T-helper 2 cell (primary cell): ENCODE results near the gene SMARCD2.
"Not testable (repeated sequence)": the region's sequence is repeated elsewhere in the genome, so short reads cannot be mapped to it uniquely, and the experiment has no call there.

Experiments
- DNase-seq, 5 experiments: peaks; one replicate each; pipeline versions ENCODE4 v3.0.0 to v3.0.0-alpha.2; 2012 to 2022
- total RNA-seq, 2 donors: gene quantifications; one replicate each; lab custom pipeline; 2026; lab: John Stamatoyannopoulos, UW

The SMARCD2 gene
- 121 to 135 reads per million in 2 donors for total RNA-seq

DNA sequence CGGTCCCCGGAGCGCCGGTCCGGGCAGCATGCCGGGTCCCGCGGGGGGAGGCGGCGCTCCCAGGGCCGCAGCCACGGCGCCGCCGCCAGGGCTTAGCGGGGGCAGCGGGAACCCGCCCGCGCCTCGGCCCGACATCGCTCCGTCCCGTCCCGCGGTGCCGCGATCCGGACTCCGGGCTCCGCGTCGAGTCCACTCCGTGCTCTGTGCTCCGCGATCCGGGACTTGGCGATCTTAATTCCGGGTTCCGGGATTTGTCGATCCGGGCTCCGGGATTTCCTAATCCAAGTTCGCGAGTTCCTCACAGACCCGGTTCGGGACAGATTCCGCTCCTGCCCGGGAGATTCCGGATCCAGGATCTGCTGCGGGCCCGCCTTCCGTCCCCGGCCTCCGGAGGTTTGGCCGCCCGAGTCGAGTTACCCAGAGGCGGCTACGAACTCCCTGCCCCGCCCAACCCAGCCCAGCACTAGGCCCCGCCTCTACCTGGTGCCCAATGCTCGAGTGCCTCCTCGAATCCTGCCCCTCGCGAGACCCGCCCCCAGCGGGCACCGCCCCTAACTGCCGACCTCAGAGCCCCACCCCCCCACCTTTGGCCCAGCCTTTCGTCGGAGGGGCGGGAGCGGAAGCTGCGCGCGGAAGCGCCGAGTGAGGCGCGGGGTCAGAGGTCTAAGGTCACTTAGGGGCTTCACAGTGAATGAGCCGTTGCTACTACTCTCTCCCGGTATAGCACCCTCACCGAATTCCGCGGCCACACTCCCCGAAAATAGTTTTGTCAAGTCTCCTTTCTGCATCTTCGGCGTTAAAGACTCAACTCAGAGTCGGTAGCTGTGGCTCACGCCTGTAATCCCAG, at the start of gene SMARCD2:
Gene SMARCD2 (minus strand): TSS at position 146 of the 847 bp plus-strand sequence. CDS start 11 bp downstream, at position 135.
- DNase-seq = peak; percentile 96 to 99 (median 98)

DNA sequence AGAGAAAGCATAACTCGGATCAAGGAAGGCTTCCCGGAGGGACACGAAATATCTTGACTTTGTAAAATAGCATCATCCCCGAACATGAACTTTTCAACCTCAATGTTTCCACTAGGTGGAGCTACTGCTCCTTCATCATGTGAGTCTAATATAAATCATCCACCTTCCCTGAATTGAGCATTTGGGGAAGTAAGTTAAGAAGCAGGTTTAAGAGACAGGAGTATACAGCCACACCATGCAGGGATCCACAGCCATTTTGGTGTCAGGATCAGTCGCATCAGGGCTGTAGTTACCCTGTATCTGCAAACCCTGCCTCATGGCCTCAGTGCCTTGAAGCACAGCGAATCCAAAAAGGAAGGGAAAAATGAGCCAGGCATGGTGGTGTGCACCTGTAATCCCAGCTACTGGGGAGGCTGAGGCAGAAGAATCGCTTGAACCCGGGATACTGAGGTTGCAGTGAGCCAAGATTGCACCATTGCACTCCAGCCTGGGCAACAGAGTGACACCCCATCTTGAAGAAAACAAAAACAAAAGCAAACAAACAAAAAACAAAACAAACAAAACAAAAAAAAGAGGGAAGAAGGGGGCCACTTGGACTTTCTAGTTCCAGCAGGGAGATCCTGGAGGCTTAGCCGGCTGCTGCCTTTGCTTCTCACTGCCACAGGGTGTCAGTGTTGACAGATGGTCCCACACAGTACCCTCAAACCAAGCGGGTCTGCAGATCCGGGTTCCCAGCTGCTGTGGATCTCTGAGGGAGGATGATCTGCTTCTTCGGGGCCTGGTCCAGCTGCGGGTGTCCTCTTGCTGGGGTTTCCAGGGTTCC, 46.8 kb upstream of the SMARCD2 start:
- DNase-seq = peak in 1 of 5 experiments; percentile 22

DNA sequence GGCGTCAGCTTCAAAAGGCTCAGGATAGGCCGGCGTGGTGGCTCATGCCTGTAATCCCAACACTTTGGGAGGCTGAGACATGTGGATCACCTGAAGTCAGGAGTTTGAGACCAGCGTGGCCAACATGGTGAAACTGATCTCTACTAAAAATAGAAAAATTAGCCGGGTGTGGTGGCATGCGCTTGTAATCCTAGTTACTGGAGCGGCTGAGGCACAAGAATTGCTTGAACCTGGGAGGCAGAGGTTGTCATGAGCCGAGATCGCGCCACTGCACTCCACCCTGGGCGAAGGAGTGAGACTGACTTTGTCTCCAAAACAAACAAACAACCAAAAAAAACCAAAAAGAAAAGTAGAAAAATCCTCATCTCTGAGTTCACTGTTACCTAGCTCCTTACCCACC, 42.6 kb upstream of the SMARCD2 start:
- DNase-seq = not testable (repeated sequence)

DNA sequence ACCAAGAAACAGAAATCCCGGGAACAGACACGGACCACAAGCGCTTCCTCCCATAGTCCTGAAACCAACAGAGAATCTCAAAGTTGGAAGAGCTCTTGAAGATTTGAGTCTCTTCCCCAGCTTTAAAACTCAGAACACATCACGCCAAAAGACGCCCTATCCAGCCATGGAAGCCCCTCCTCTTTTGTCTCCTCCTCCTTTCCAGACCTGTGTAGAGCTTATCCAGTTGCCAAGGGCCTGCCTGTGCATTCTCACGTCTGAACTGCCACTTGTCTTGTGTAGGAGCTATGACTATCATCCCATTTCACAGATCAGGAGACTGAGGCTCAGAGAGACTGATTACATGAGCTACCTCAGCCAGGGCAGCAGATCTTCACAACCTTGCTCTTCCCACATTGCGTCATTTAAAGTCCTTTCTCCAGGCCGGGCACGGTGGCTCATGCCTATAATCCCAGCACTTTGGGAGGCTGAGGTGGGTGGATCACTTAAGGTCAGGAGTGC, 40.2 kb upstream of the SMARCD2 start:
- DNase-seq = not testable (repeated sequence)

DNA sequence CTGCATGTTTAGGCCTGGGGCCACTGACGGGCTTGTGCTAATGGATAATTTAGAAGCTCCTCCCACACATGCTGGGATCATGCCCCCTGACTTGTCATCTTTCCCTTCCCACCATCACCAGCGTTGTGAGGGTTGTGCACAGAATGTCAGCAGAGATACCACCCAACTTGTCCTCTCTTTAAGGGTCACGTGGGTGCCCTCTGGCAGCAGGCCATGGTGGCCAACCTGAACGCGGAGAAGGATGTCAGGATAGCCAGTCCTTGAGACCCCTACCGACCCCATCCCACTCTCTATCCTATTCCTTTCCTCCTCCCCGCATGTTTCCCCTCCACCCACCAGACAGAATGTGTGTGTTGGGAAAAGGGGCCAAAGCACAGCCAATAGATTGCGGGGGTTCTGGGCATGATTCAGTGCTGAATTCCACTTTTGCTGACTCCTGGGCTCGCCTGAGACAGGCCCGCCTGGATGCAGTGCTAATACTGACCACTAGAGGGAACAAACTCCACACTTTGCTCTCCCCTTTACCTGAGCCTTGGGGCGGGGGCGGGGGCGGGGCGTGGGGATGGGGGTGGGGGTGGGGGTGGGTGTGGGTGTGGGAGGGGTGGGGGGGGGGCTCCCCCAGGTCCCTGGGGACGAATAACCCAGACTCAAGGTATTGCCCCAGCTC, 39.6 kb upstream of the SMARCD2 start, which contains the start of gene GH2:
Gene GH2 (minus strand): TSS at position 10 of the 667 bp plus-strand sequence. CDS start 143 bp downstream, outside the sequence.
- DNase-seq = peak; percentile 12 to 51 (median 45)

DNA sequence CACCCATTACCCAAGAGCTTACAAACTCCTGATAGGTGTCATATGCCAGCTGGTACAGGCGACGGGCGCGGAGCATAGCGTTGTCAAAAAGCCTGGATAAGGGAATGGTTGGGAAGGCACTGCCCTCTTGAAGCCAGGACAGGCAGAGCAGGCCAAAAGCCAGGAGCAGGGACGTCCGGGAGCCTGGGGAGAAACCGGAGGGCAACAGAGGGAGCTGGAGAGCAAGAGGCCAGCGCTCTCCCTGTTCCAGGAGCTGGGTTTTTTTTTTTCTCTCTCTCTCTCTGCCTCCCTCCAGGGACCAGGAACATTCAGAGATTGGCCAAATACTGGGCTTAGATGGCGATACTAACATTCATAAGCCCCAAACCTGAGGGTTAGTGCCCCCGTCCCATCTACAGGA, 38.9 kb upstream of the SMARCD2 start:
- not testable (repeated sequence) for DNase-seq

DNA sequence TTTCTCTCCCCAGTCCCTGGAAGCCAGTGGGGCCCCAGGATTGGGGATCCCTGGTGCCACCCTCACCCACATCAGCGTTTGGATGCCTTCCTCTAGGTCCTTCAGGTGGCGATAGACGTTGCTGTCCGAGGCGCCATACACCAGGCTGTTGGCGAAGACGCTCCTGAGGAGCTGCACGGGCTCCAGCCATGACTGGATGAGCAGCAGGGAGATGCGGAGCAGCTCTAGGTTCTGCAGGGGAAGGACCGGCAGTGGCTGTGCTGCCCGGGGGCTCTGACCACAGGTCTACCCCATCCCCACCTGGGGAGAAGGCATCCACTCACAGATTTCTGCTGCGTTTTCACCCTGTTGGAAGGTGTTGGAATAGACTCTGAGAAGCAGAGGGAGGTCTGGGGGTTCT, 38.2 kb upstream of the SMARCD2 start:
- DNase-seq = no peak

DNA sequence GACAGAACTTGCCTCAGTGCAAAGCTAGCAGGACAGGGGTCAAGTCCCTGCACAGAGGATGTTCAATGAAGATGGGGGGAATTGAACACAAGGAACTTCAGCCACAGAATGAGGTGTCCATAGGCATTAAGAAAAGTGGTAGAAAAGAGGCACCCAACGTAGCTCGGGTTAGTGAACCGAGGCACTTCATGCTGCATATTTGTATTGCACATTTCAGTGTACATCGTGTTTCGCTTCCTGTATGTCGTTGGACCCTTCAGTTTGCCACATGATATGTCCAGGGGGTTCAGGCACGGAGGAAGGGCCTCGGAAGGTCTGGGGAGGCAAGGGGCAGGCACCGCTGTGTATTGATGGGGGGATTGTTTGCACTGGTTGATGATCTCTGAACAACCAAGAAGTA, 35.9 kb upstream of the SMARCD2 start:
- not testable (repeated sequence) for DNase-seq

DNA sequence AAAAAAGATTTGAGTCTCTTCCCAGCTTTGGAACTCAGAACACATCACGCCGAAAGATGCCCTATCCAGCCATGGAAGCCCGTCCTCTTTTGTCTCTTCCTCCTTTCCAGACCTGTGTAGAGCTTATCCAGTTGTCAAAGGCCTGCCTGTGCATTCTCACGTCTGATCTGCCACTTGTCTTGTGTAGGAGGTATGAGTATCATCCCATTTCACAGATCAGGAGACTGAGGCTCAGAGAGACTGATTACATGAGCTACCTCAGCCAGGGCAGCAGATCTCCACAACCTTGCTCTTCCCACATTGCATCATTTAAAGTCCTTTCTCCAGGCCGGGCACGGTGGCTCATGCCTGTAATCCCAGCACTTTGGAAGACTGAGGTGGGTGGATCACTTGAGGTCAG, 32.2 kb upstream of the SMARCD2 start:
- not testable (repeated sequence) for DNase-seq

DNA sequence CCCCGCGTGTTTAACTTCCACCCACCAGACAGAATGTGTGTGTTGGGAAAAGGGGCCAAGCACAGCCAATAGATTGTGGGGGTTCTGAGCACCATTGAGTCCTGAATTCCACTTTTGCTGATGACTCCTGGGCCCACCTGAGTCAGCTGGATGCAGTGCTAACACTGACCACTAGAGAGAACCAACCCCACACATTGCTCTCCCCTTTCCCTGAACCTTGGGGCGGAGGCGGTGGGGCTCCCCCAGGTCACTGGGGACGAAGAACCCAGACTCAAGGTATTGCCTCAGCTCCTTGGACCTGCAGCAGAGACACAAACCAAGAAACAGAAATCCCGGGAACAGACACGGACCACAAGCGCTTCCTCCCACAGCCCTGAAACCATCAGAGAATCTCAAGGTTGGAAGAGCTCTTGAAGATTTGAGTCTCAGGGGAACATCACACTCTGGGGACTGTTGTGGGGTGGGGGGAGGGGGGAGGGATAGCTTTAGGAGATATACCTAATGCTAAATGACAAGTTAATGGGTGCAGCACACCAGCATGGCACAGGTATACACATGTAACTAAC, 31.7 kb upstream of the SMARCD2 start:
- not testable (repeated sequence) for DNase-seq

DNA sequence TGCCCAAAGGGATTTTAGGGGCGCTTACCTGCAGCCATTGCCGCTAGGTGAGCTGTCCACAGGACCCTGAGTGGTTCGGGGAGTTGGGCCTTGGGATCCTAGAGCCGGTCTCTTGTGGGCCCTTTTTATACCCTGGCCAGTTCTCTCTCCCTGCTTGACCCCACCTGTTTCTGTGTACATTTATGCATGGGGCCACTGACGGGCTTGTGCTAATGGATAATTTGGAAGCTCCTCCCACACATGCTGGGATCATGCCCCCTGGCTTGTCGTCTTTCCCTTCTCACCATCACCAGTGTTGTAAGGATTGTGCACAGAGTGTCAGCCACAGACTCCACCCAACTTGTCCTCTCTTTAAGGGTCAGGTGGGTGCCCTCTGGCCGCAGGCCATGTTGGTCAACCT, 31.1 kb upstream of the SMARCD2 start, which contains the start of gene CSH2:
Gene CSH2 (minus strand): TSS at position 101 of the 400 bp plus-strand sequence. CDS start 63 bp downstream, at position 38.
- not testable (repeated sequence) for DNase-seq

DNA sequence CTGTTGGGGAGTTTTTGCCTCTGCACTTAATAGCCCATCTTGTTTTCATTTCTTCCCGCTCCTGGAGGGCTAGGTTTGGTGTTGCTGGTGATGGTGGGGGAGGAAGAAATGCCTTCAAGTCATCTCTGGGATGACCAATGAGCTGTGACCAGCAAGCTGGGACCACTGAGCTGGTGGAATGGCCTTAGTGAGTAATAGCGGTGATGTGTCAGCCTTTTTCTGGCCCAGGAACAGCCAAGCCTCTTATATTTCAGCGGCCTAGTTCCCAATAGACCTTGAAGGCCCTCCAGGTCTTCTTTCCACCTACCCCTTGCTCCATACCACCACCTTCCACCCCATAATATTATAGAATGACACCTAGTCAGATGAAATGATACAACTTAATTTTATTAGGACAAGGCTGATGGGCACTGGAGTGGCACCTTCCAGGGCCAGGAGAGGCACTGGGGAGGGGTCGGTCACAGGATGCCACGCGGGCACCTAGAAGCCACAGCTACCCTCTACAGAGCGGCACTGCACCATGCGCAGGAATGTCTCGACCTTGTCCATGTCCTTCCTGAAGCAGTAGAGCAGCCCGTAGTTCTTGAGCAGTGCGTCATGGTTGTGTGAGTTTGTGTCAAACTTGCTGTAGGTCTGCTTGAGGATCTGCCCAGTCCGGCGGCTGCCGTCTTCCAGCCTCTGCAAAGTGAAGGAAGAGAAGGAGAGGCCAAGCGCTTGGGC, 29.3 kb upstream of the SMARCD2 start:
- not testable (repeated sequence) for DNase-seq

DNA sequence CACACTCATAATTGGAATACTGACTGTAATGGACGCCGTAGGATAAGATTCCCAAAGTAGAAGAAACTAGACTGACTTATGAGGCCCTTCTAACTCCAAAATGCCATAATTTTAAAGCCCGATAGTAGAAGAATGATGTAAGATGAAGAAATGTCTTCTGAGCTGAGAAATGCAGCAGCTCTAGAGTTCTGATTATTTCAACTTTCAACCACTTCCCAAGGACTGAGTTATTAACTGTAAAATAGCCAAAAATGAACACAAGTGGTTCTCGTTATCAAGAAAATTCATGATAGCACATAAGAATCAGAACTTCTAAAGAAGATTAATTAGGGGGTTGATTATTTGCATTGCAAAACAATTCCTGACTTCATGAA, 27.8 kb upstream of the SMARCD2 start:
- DNase-seq = not testable (repeated sequence)

DNA sequence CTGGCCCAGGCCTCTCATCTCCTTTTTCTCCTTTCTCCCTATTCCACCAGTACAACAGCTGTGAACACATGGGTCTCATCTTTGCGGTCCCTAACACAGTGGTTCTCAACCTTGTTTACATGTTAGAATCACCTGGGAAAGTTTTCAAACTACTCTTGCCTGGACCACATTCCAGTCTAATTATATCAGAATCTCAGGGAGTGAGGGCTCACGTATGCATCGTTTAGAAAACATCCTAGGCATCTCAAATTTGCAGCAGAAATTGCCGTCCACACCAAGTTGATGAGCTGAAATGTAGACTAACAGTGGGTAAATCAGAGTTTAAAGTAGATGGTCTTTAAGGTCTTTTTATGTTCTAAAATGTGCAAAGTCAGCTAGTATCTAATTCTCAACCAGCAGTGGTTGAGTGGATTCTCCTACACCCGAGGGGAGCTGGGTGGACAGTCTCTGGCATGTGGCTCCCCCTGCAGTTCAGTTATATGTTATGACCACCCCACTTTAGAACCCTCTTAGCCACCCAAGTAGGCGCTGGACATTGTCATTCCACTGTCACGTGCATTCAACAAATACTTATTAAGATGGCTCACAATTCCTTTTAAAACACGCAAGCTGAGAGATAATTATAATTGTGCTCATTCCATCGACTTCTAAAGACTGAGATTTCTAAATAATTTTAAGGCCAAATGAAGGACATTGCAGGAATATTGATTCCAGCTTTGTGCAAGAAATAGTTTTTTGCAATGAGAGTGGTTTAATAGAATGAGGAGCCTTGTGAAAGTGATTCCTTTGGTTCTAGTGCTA, 27.2 kb upstream of the SMARCD2 start:
- not testable (repeated sequence) for DNase-seq

DNA sequence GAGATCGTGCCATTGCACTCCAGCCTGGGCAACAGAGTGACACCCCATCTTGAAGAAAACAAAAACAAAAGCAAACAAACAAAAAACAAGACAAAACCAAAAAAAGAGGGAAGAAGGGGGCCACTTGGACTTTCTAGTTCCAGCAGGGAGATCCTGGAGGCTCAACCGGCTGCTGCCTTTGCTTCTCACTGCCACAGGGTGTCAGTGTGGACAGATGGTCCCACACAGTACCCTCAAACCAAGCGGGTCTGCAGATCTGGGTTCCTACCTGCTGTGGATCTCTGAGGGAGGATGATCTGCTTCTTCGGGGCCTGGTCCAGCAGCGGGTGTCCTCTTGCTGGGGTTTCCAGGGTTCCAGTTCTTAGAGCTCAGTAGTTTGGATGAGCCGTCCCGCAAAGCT, 24.1 kb upstream of the SMARCD2 start:
- DNase-seq = not testable (repeated sequence)

DNA sequence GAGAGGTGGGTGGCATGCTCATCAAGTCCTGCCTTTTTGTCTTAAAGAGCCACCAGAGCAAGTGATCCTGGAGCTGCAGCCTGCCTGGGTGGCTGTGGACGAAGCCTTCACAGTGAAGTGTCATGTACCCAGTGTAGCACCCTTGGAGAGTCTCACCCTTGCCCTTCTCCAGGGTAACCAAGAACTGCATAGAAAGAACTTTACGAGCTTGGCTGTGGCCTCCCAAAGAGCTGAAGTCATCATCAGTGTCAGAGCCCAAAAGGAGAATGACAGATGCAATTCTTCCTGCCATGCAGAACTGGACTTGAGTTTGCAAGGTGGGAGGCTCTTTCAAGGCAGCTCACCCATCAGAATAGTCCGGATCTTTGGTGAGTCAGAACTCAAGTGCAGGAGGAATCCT, 16.8 kb upstream of the SMARCD2 start:
- no peak for DNase-seq

DNA sequence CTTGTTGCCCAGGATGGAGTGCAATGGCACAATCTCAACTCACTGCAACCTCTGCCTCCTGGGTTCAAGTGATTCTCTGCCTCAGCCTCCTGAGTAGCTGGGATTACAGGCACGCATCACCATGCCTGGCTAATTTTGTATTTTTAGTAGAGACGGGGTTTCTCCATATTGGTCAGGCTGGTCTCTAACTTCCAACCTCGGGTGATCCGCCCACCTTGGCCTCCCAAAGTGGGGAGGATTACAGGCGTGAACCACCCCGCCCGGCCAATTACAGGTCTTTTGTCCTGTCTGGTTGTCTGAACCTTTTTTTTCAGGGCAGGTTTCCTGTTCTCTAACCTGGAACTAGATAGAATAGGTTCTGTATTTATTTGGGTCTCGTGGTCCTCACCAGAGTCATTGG, 13.9 kb upstream of the SMARCD2 start:
- DNase-seq = not testable (repeated sequence)

DNA sequence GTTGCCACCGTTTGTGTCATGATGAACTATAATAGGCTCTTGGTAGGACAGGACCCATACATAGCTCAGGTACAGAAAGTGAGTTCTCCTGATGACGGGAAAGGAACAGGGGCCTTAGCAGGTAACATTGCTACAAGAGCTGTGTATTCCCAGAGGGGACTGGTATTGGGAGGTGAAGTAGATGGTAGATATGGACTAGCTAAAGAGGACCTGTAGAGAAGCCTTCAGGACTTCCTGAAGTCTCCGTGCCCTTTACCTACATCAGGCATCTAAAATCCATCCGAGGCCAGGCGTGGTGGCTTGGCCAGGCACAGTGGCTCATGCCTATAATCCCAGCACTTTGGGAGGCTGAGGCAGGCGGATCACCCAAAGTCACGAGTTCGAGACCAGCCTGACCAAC, 12.7 kb upstream of the SMARCD2 start:
- no peak for DNase-seq

DNA sequence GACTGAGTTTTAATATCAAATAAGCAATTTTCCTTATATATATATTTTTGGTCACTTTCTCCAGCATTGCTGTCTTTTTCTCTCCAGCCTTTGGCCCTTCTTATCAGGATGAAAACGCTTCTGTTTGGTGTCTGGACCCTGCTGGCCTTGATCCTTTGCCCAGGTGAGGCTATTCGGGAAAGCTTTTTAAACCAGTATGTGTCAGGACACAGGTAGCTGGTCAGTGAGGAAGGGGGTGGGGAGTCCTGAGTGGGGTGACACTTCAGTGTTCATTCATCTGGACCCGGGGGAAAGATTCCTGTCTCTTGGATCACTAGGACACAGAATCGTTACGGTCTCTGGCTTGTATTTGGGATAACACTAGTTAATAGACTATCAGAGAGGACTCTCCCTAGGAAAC, 12.2 kb upstream of the SMARCD2 start:
- no peak for DNase-seq

DNA sequence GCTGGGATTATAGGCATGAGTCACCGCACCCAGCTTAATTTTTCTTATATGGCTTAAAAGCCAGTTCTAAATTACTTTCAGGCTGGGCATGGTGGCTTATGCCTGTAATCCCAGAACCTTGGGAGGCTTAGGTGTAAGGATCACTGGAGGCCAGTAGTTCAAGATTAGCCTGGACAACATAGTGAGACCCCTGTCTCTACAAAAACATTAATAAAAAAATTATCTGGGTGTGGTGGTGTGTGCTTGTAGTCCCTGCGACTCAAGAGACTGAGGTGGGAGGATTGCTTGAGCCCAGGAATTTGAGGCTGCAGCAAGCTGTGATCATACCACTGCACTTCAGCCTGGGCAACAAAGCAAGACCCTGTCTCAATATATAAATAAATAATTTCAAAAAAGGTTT, 10.8 kb upstream of the SMARCD2 start:
- no peak for DNase-seq

DNA sequence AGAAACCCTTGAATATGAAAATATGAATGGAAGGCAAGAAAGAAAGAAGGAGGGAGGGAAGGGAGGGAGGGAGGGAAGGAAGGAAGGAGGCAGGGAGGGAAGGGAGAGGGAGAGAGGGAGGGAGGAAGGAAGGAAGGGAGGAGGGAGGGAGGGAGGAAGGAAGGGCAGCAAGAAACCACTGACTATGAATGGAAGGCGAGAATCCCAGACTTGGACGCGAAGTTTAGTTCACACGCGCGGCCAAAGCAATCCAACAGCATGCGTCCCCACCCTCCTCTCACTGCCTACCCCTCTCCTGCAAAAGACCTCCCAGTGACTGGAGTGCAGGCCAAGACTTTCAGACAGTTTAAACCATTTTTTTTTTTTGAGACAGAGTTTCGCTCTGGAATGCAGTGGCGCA, 7.9 kb upstream of the SMARCD2 start:
- DNase-seq = no peak
